K562 (cell line): ENCODE results near the gene CD93. TPM values are rescaled to one million over a fixed set of nuclear protein-coding genes. Genes with fewer than 3 reads are reported as not detected.

Source experiments
- EHMT2 ChIP-seq: fragments of 450-650 bp; IDR thresholded peaks from 2 replicates; pipeline ENCODE4 v1.6.1; 2018; ENCODE audit warnings: antibody characterized with exemption
- EZH2 ChIP-seq: IDR thresholded peaks from 2 replicates; pipeline ENCODE4 v1.6.1; 2012; ENCODE audit warnings: low read depth, mild to moderate bottlenecking, inconsistent platforms, low read length, borderline replicate concordance
- GTF2E2 ChIP-seq: fragments of 200-800 bp; sonication (Bioruptor generic); IDR thresholded peaks from 2 replicates; pipeline ENCODE4 v1.6.1; 2016; ENCODE audit warnings: missing genetic modification characterization, missing compliant biosample characterization
- KLF6 ChIP-seq: fragments of 250-450 bp; sonication (Bioruptor Pico); IDR thresholded peaks from 2 replicates; pipeline ENCODE4 v1.4.0; 2020; ENCODE audit warnings: mild to moderate bottlenecking, moderate library complexity, borderline replicate concordance
- NELFE ChIP-seq: IDR thresholded peaks from 2 replicates; pipeline ENCODE4 v1.6.1; 2011; ENCODE audit warnings: mild to moderate bottlenecking; ENCODE audit not compliant: insufficient read depth, insufficient read length
- NFYB ChIP-seq: IDR thresholded peaks from 2 replicates; pipeline ENCODE4 v1.6.1; 2011; ENCODE audit warnings: mild to moderate bottlenecking, moderate library complexity; ENCODE audit not compliant: insufficient read length; ENCODE audit errors: extremely low read depth
- PCBP1 ChIP-seq: fragments of 200-400 bp; formaldehyde crosslinking; IDR thresholded peaks from 2 replicates; pipeline ENCODE4 v1.6.1; 2018; ENCODE audit warnings: mild to moderate bottlenecking, low read depth, low read length; ENCODE audit not compliant: poor library complexity, severe bottlenecking
- THAP12 ChIP-seq: fragments of 250-450 bp; sonication (Bioruptor Pico); IDR thresholded peaks from 2 replicates; pipeline ENCODE4 v1.9.0; 2021; ENCODE audit warnings: mild to moderate bottlenecking, inconsistent platforms
- ZNF384 ChIP-seq: IDR thresholded peaks from 2 replicates; pipeline ENCODE4 v1.6.1; 2012; ENCODE audit warnings: low read depth, low read length, improper control_type of control experiment
- ZNF561 ChIP-seq: fragments of 450-650 bp; formaldehyde crosslinking; conservative IDR thresholded peaks from 2 replicates; pipeline ENCODE4 v1.4.0; 2020; ENCODE audit warnings: mild to moderate bottlenecking, moderate library complexity
- polyA plus RNA-seq, 8 experiments: library from polyadenylated mRNA; depleted of rRNA in 4 of 8; stranded (reverse) in 5 of 8; unstranded in 3 of 8; fragments of >200 nt; fragmentation: Nextera tagmentation in 2 of 8; fragmentation: Illumina TruSeq in 1 of 8; extraction: Ambion mirVana in 2 of 8; extraction: Trizol in 1 of 8; gene quantifications; 2 replicates each; pipeline versions ENCODE4 v1.2.1 to v1.2.3, GENCODE V29; 2011 to 2014; ENCODE audit warnings: inconsistent platforms in 1 of 8, missing spikeins in 1 of 8
- total RNA-seq, 7 experiments: library from RNA; depleted of rRNA in 6 of 7; stranded (reverse); fragments of >200 nt in 6 of 7; fragmentation: Illumina TruSeq in 2 of 7; extraction: Trizol in 2 of 7; gene quantifications; 2 replicates each; pipeline versions ENCODE4 v1.2.1 to v1.2.3, GENCODE V29; 2011 to 2021; ENCODE audit warnings: low replicate concordance in 1 of 7
- TF ChIP-seq, protein P1 (sequence below): sonication (generic); formaldehyde crosslinking; IDR thresholded peaks from 2 replicates; pipeline ENCODE4 v1.8.1; 2023; ENCODE audit warnings: missing genetic modification reagents, mild to moderate bottlenecking, borderline replicate concordance
- TF ChIP-seq, protein P2 (sequence below): sonication (generic); formaldehyde crosslinking; IDR thresholded peaks from 2 replicates; pipeline ENCODE4 v1.8.0; 2022; ENCODE audit warnings: missing genetic modification reagents, mild to moderate bottlenecking, moderate library complexity, borderline replicate concordance
- TF ChIP-seq, protein P3 (sequence below): fragments of 450-650 bp; IDR thresholded peaks from 2 replicates; pipeline ENCODE4 v1.6.1; 2016; ENCODE audit warnings: mild to moderate bottlenecking

Gene CD93
- total and polyA plus RNA-seq, 9 of the 15 experiments (the other 6 are each of a cell fraction or from before 2014, with no cell fraction given): 0.03 to 0.20 (median 0.05) TPM

GRCh38 chr20:23035731-23036130, 50.4 kb downstream of the CD93 start (continued):
- TF ChIP-seq, protein P1, sequence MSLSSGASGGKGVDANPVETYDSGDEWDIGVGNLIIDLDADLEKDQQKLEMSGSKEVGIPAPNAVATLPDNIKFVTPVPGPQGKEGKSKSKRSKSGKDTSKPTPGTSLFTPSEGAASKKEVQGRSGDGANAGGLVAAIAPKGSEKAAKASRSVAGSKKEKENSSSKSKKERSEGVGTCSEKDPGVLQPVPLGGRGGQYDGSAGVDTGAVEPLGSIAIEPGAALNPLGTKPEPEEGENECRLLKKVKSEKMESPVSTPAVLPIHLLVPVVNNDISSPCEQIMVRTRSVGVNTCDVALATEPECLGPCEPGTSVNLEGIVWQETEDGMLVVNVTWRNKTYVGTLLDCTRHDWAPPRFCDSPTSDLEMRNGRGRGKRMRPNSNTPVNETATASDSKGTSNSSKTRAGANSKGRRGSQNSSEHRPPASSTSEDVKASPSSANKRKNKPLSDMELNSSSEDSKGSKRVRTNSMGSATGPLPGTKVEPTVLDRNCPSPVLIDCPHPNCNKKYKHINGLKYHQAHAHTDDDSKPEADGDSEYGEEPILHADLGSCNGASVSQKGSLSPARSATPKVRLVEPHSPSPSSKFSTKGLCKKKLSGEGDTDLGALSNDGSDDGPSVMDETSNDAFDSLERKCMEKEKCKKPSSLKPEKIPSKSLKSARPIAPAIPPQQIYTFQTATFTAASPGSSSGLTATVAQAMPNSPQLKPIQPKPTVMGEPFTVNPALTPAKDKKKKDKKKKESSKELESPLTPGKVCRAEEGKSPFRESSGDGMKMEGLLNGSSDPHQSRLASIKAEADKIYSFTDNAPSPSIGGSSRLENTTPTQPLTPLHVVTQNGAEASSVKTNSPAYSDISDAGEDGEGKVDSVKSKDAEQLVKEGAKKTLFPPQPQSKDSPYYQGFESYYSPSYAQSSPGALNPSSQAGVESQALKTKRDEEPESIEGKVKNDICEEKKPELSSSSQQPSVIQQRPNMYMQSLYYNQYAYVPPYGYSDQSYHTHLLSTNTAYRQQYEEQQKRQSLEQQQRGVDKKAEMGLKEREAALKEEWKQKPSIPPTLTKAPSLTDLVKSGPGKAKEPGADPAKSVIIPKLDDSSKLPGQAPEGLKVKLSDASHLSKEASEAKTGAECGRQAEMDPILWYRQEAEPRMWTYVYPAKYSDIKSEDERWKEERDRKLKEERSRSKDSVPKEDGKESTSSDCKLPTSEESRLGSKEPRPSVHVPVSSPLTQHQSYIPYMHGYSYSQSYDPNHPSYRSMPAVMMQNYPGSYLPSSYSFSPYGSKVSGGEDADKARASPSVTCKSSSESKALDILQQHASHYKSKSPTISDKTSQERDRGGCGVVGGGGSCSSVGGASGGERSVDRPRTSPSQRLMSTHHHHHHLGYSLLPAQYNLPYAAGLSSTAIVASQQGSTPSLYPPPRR (CRISPR knock-in tag): no peak
- TF ChIP-seq EZH2: no peak
- TF ChIP-seq KLF6 (CRISPR knock-in tag): no peak
- TF ChIP-seq NFYB: no peak
- TF ChIP-seq THAP12: no peak
- no peak for TF ChIP-seq EHMT2
- no peak for TF ChIP-seq PCBP1
- TF ChIP-seq ZNF561 (CRISPR knock-in tag): no peak
- TF ChIP-seq, protein P2, sequence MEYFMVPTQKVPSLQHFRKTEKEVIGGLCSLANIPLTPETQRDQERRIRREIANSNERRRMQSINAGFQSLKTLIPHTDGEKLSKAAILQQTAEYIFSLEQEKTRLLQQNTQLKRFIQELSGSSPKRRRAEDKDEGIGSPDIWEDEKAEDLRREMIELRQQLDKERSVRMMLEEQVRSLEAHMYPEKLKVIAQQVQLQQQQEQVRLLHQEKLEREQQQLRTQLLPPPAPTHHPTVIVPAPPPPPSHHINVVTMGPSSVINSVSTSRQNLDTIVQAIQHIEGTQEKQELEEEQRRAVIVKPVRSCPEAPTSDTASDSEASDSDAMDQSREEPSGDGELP: no peak
- TF ChIP-seq GTF2E2 (tag): no peak
- TF ChIP-seq ZNF384: no peak
- TF ChIP-seq, protein P3, sequence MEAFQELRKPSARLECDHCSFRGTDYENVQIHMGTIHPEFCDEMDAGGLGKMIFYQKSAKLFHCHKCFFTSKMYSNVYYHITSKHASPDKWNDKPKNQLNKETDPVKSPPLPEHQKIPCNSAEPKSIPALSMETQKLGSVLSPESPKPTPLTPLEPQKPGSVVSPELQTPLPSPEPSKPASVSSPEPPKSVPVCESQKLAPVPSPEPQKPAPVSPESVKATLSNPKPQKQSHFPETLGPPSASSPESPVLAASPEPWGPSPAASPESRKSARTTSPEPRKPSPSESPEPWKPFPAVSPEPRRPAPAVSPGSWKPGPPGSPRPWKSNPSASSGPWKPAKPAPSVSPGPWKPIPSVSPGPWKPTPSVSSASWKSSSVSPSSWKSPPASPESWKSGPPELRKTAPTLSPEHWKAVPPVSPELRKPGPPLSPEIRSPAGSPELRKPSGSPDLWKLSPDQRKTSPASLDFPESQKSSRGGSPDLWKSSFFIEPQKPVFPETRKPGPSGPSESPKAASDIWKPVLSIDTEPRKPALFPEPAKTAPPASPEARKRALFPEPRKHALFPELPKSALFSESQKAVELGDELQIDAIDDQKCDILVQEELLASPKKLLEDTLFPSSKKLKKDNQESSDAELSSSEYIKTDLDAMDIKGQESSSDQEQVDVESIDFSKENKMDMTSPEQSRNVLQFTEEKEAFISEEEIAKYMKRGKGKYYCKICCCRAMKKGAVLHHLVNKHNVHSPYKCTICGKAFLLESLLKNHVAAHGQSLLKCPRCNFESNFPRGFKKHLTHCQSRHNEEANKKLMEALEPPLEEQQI: no peak
- TF ChIP-seq NELFE: no peak
